Mucosa of rectum (tissue), 2 donors: ENCODE data around the gene SGCA.

Experiments
- H3K27ac ChIP-seq, 2 donors: one replicate each; pipeline ENCODE4 v1.7.0; 2013; ENCODE audit warnings: inconsistent platforms in 2 of 2, low read depth in 2 of 2, low read length in 2 of 2
- H3K27me3 ChIP-seq, 2 donors: one replicate each; pipeline ENCODE4 v1.7.0; 2013; ENCODE audit warnings: low read length in 2 of 2; ENCODE audit not compliant: control insufficient read depth in 2 of 2, insufficient read depth in 2 of 2
- H3K36me3 ChIP-seq, 2 donors: one replicate each; pipeline ENCODE4 v1.7.0; 2013; ENCODE audit warnings: low read length in 2 of 2; ENCODE audit not compliant: control insufficient read depth in 2 of 2, insufficient read depth in 2 of 2
- H3K4me1 ChIP-seq, 2 donors: one replicate each; pipeline ENCODE4 v1.7.0; 2013; ENCODE audit warnings: low read length in 2 of 2, mild to moderate bottlenecking in 1 of 2; ENCODE audit not compliant: control insufficient read depth in 2 of 2, insufficient read depth in 2 of 2
- H3K4me3 ChIP-seq, 2 donors: one replicate each; pipeline ENCODE4 v1.7.0; 2013; ENCODE audit warnings: low read length in 2 of 2
- H3K9ac ChIP-seq, 2 donors: one replicate each; pipeline ENCODE4 v1.7.0; 2013; ENCODE audit warnings: low read length in 2 of 2, low read depth in 1 of 2, mild to moderate bottlenecking in 1 of 2
- H3K9me3 ChIP-seq, 2 donors: one replicate each; pipeline ENCODE4 v1.7.0; 2013; ENCODE audit warnings: low read length in 2 of 2; ENCODE audit not compliant: control insufficient read depth in 2 of 2
- donor health status: healthy.
- donor health status: Normal muscosa, but diverticular disease.

The SGCA gene

GRCh38 chr17:50188921-50189549, 23.2 kb downstream of the SGCA start:
- no peak overlapping the region for H3K27ac ChIP-seq
- H3K36me3 ChIP-seq: peaks cover 3 to 15% of the 10 kb centered on the region in 2 donors
- H3K9ac ChIP-seq: no peak overlapping the region
- no peaks in the 10 kb centered on the region for H3K9me3 ChIP-seq
- H3K4me3 ChIP-seq: no peak overlapping the region
- H3K4me1 ChIP-seq: peaks cover 0 to 2% of the 10 kb centered on the region in 2 donors
- no peaks in the 10 kb centered on the region for H3K27me3 ChIP-seq

GRCh38 chr17:50189550-50190292, 23.9 kb downstream of the SGCA start:
- no peaks in the 10 kb centered on the region for H3K27me3 ChIP-seq
- no peaks in the 10 kb centered on the region for H3K9me3 ChIP-seq
- peaks cover 3 to 17% of the 10 kb centered on the region in 2 donors for H3K36me3 ChIP-seq
- H3K9ac ChIP-seq: no peak overlapping the region
- H3K27ac ChIP-seq: no peak overlapping the region
- no peak overlapping the region for H3K4me3 ChIP-seq
- peaks cover 0 to 2% of the 10 kb centered on the region in 2 donors for H3K4me1 ChIP-seq

GRCh38 chr17:50190293-50190602, 24.4 kb downstream of the SGCA start:
- no peak overlapping the region for H3K9ac ChIP-seq
- no peaks in the 10 kb centered on the region for H3K9me3 ChIP-seq
- H3K27me3 ChIP-seq: no peaks in the 10 kb centered on the region
- peaks cover 0 to 2% of the 10 kb centered on the region in 2 donors for H3K4me1 ChIP-seq
- H3K27ac ChIP-seq: no peak overlapping the region
- peaks cover 4 to 21% of the 10 kb centered on the region in 2 donors for H3K36me3 ChIP-seq
- no peak overlapping the region for H3K4me3 ChIP-seq

- Histone ChIP-seq H3K4me3 (no peak overlapping the region), H3K4me1 (peaks cover 0 to 2% of the 10 kb centered on the region in 2 donors), H3K27me3 (no peaks in the 10 kb centered on the region), H3K36me3 (peaks cover 8 to 22% of the 10 kb centered on the region in 2 donors), H3K27ac (no peak overlapping the region), H3K9ac (no peak overlapping the region), H3K9me3 (no peaks in the 10 kb centered on the region)
Observed at GRCh38 chr17:50190603-50191358, 25.0 kb downstream of the SGCA start.

- Histone ChIP-seq H3K36me3 (peaks cover 5 to 24% of the 10 kb centered on the region in 2 donors), H3K27me3 (no peaks in the 10 kb centered on the region), H3K4me3 (no peak overlapping the region), H3K27ac (no peak overlapping the region), H3K4me1 (no peaks in the 10 kb centered on the region), H3K9ac (no peak overlapping the region), H3K9me3 (no peaks in the 10 kb centered on the region)
Observed at GRCh38 chr17:50191359-50192143, 25.7 kb downstream of the SGCA start.

- Histone ChIP-seq H3K36me3 (peaks cover 11 to 29% of the 10 kb centered on the region in 2 donors), H3K27ac (no peak overlapping the region), H3K9ac (no peak overlapping the region), H3K9me3 (no peaks in the 10 kb centered on the region), H3K4me1 (peaks cover 0 to 2% of the 10 kb centered on the region in 2 donors), H3K27me3 (no peaks in the 10 kb centered on the region), H3K4me3 (no peak overlapping the region)
Observed at GRCh38 chr17:50192144-50192617, 26.4 kb downstream of the SGCA start.

- H3K9ac ChIP-seq: no peak overlapping the region
- H3K4me1 ChIP-seq: peaks cover 0 to 2% of the 10 kb centered on the region in 2 donors
- H3K4me3 ChIP-seq: no peak overlapping the region
- no peak overlapping the region for H3K27ac ChIP-seq
- H3K36me3 ChIP-seq: peaks cover 12 to 31% of the 10 kb centered on the region in 2 donors
- no peaks in the 10 kb centered on the region for H3K27me3 ChIP-seq
- no peaks in the 10 kb centered on the region for H3K9me3 ChIP-seq
Observed at GRCh38 chr17:50192618-50193291, 26.9 kb downstream of the SGCA start.

GRCh38 chr17:50194140-50194933, 28.5 kb downstream of the SGCA start:
- H3K36me3 ChIP-seq: peaks cover 12 to 31% of the 10 kb centered on the region in 2 donors
- no peak overlapping the region for H3K4me3 ChIP-seq
- no peaks in the 10 kb centered on the region for H3K9me3 ChIP-seq
- no peak overlapping the region for H3K27ac ChIP-seq
- H3K4me1 ChIP-seq: peaks cover 0 to 3% of the 10 kb centered on the region in 2 donors
- H3K27me3 ChIP-seq: no peaks in the 10 kb centered on the region
- H3K9ac ChIP-seq: no peak overlapping the region
